Adrenal gland (tissue), 12 donors: ENCODE data around the gene CEACAM8. TPM values are rescaled to one million over a fixed set of nuclear protein-coding genes. Genes with fewer than 3 reads are reported as not detected.

Experiments
- DNase-seq, 7 donors: peaks; one replicate each; pipeline ENCODE4 v3.0.0-alpha.2; 2019 to 2020
- H3K27ac ChIP-seq, 5 donors: fragments of 200-600 bp; sonication (generic) in 4 of 5; 1 replicate in 3 of 5; 2 replicates in 2 of 5; pipeline versions ENCODE4 v1.5.1 to v1.8.0; 2016 to 2020; ENCODE audit warnings: mild to moderate bottlenecking in 1 of 5
- H3K27me3 ChIP-seq: fragments of 200-600 bp; 2 replicates; pipeline ENCODE4 v1.8.0; 2021
- H3K36me3 ChIP-seq, 2 donors: fragments of 200-600 bp; replicated peaks in 1 of 2; 1 replicate in 1 of 2; 2 replicates in 1 of 2; pipeline versions ENCODE4 v1.5.1 to v1.8.0; 2018 to 2022
- H3K4me1 ChIP-seq, 2 donors: fragments of 200-600 bp; replicated peaks in 1 of 2; 1 replicate in 1 of 2; 2 replicates in 1 of 2; pipeline versions ENCODE4 v1.5.1 to v1.8.0; 2018 to 2021
- H3K4me3 ChIP-seq, 4 donors: fragments of 200-600 bp; sonication (generic) in 3 of 4; one replicate each; pipeline ENCODE4 v1.5.1; 2016 to 2018
- H3K9me3 ChIP-seq, 3 donors: fragments of 200-600 bp; sonication (generic) in 1 of 3; replicated peaks in 1 of 3; 1 replicate in 2 of 3; 2 replicates in 1 of 3; pipeline versions ENCODE4 v1.5.1 to v1.8.0; 2016 to 2021
- POLR2A ChIP-seq, 2 donors: fragments of 450-650 bp; IDR thresholded peaks; one replicate each; pipeline ENCODE4 v1.6.1; 2017; ENCODE audit warnings: antibody characterized with exemption in 2 of 2, mild to moderate bottlenecking in 2 of 2, moderate library complexity in 1 of 2
- WGBS, 4 donors: extraction: QIAGEN DNeasy Blood & Tissue Kit in 2 of 4; methylation state at CpG; one replicate each; pipeline versions ENCODE4 v1.1.5 to v1.1.7; 2013 to 2017; 5-methylcytosine and 5-hydroxymethylcytosine counted together
- intact Hi-C, 2 donors: fragments of 100-400 bp; cut with DNase I; formaldehyde crosslinking; loops; one replicate each; pipeline versions ENCODE4 v1.14.1 to v1.15.0; 2022 to 2023
- polyA plus RNA-seq, 3 donors: library from polyadenylated mRNA; stranded (reverse); fragments of 200-250 nt in 2 of 3; fragments of 350-450 nt in 1 of 3; fragmentation: Illumina TruSeq in 1 of 3; extraction: RNeasy Lipid Tissue Mini Kit (QIAGEN cat#74804) in 1 of 3; gene quantifications; one replicate each; pipeline ENCODE4 v1.2.3, GENCODE V29; 2013 to 2014
- total RNA-seq, 9 donors: library from RNA; depleted of rRNA in 4 of 9; stranded (reverse); fragments of >200 nt in 4 of 9; fragments of 120-200 nt in 1 of 9; fragmentation: NEBNext Ultra II Directional in 1 of 9; extraction: Animal tissue kit (Norgen Biotek cat#: 25700) in 1 of 9; gene quantifications; one replicate each; pipeline versions ENCODE4 v1.1.0 to v1.2.4, GENCODE V29; 2013 to 2023
- TF ChIP-seq, protein P1 (sequence below), 6 experiments: fragments of 450-650 bp in 4 of 6; fragments of 200-600 bp in 2 of 6; sonication (generic) in 1 of 6; IDR thresholded peaks; 1 replicate in 5 of 6; 2 replicates in 1 of 6; pipeline versions ENCODE4 v1.5.1 to v1.8.0; 2016 to 2021; ENCODE audit warnings: antibody characterized with exemption in 6 of 6, mild to moderate bottlenecking in 2 of 6, moderate library complexity in 1 of 6
- donor health status: healthy with polysubstance abuse.
- donor health status: Bipolar disorder and iron deficiency.
- donor health status: DM: yes; HTN: yes; CAD: no.
- donor health status: DM: no; HTN: no; CAD: no.
- donor health status: DM: no; HTN: no; CAD: no.
- donor health status: DM: yes; HTN: yes; CAD: no.

The CEACAM8 gene
- total and polyA plus RNA-seq, 12 donors = 0.17 TPM; not detected in 11

- TF ChIP-seq POLR2A (IDR thresholded peaks at IDR 0.05) = no peak
- TF ChIP-seq, protein P1, sequence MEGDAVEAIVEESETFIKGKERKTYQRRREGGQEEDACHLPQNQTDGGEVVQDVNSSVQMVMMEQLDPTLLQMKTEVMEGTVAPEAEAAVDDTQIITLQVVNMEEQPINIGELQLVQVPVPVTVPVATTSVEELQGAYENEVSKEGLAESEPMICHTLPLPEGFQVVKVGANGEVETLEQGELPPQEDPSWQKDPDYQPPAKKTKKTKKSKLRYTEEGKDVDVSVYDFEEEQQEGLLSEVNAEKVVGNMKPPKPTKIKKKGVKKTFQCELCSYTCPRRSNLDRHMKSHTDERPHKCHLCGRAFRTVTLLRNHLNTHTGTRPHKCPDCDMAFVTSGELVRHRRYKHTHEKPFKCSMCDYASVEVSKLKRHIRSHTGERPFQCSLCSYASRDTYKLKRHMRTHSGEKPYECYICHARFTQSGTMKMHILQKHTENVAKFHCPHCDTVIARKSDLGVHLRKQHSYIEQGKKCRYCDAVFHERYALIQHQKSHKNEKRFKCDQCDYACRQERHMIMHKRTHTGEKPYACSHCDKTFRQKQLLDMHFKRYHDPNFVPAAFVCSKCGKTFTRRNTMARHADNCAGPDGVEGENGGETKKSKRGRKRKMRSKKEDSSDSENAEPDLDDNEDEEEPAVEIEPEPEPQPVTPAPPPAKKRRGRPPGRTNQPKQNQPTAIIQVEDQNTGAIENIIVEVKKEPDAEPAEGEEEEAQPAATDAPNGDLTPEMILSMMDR (IDR thresholded peaks at IDR 0.05) = no peak
- Histone ChIP-seq H3K9me3 (no peaks in the 10 kb centered on the region), H3K36me3 (no peaks in the 10 kb centered on the region), H3K27me3 (no peaks in the 10 kb centered on the region), H3K4me1 (no peaks in the 10 kb centered on the region), H3K27ac (no peak overlapping the region), H3K4me3 (no peak overlapping the region)
- intact Hi-C loops = no loop called here
- no peak for DNase-seq
- 74 to 81% (median 80%) methylated on average over 4 of the region's 4 CpGs for WGBS, 4 donors
Observed at GRCh38 chr19:42546831-42547500, 47.8 kb downstream of the CEACAM8 start.

- intact Hi-C loops = no loop called here
- no peak overlapping the region for H3K27ac ChIP-seq
- no peak for TF ChIP-seq POLR2A (IDR thresholded peaks at IDR 0.05)
- TF ChIP-seq, protein P1 (IDR thresholded peaks at IDR 0.05) = no peak
- H3K4me1 ChIP-seq = no peaks in the 10 kb centered on the region
- no peaks in the 10 kb centered on the region for H3K27me3 ChIP-seq
- H3K4me3 ChIP-seq = no peak overlapping the region
- H3K36me3 ChIP-seq = no peaks in the 10 kb centered on the region
- WGBS, 4 donors = 76 to 90% (median 80%) methylated on average over 4 of the region's 4 CpGs
- H3K9me3 ChIP-seq = no peaks in the 10 kb centered on the region
- DNase-seq = no peak
Observed at GRCh38 chr19:42544146-42544545, 50.6 kb downstream of the CEACAM8 start.

- no peak for TF ChIP-seq POLR2A (IDR thresholded peaks at IDR 0.05)
- TF ChIP-seq, protein P1 (IDR thresholded peaks at IDR 0.05) = no peak
- intact Hi-C loops = no loop called here
- H3K27ac ChIP-seq = no peak overlapping the region
- no peaks in the 10 kb centered on the region for H3K9me3 ChIP-seq
- no peaks in the 10 kb centered on the region for H3K4me1 ChIP-seq
- no peaks in the 10 kb centered on the region for H3K36me3 ChIP-seq
- no peaks in the 10 kb centered on the region for H3K27me3 ChIP-seq
- no peak overlapping the region for H3K4me3 ChIP-seq
- WGBS, 4 donors = 80 to 97% (median 94%) methylated on average over 1 to 2 of the region's 2 CpGs
- peak in 1 of 7 donors; percentile 7 for DNase-seq
Observed at GRCh38 chr19:42542791-42543190, 51.9 kb downstream of the CEACAM8 start.

GRCh38 chr19:42540071-42540553, 54.6 kb downstream of the CEACAM8 start:
- TF ChIP-seq POLR2A (IDR thresholded peaks at IDR 0.05) = no peak
- TF ChIP-seq, protein P1 (IDR thresholded peaks at IDR 0.05) = no peak
- 78 to 81% (median 80%) methylated on average over 6 to 8 of the region's 8 CpGs for WGBS, 4 donors
- H3K9me3 ChIP-seq = no peaks in the 10 kb centered on the region
- H3K4me1 ChIP-seq = no peaks in the 10 kb centered on the region
- no peaks in the 10 kb centered on the region for H3K36me3 ChIP-seq
- intact Hi-C loops = no loop called here
- peak in 4 of 7 donors; percentile 6 to 36 (median 14) for DNase-seq
- H3K27me3 ChIP-seq = no peaks in the 10 kb centered on the region
- no peak overlapping the region for H3K4me3 ChIP-seq
- no peak overlapping the region for H3K27ac ChIP-seq
